Measurements from ENCODE around the gene TBC1D20. TPM values are rescaled to one million over a fixed set of nuclear protein-coding genes. Genes with fewer than 3 reads are reported as not detected.

Gene TBC1D20
- total RNA-seq, 1 experiment from 2014 or later, result 32.3 TPM

- Histone ChIP-seq H3K4me2 (ENCODE audit: low read length) (no peak overlapping the region), H3K4me3 (replicated peaks in 1 of 2; ENCODE audit: low read depth in 1 of 2, low read length in 2 of 2) (no peak overlapping the region), H3K9ac (ENCODE audit: low read length) (no peak overlapping the region), H3K9me3 (ENCODE audit: control insufficient read depth in 1 of 2, insufficient read depth in 1 of 2, low read depth in 1 of 2, low read length in 2 of 2) (no peaks in the 10 kb centered on the region), H3K27ac (ENCODE audit: low read depth, low read length) (no peak overlapping the region), H3K4me1 (ENCODE audit: control insufficient read depth in 1 of 2, insufficient read depth in 2 of 2, low read length in 2 of 2) (no peaks in the 10 kb centered on the region), H4K20me1 (ENCODE audit: insufficient read depth) (no peaks in the 10 kb centered on the region), H3K27me3 (ENCODE audit: insufficient read depth, low read length) (no peaks in the 10 kb centered on the region), H3K79me2 (ENCODE audit: insufficient read depth, low read length) (peaks cover 28% of the 10 kb centered on the region), H3K9me2 (ENCODE audit: insufficient read depth) (no peaks in the 10 kb centered on the region), H2AFZ (ENCODE audit: low read depth, low read length, poor library complexity, severe bottlenecking) (no peak overlapping the region), H3K36me3 (ENCODE audit: control insufficient read depth in 1 of 2, insufficient read depth in 2 of 2, low read length in 2 of 2) (peaks cover 13 to 42% of the 10 kb centered on the region in 2 experiments)
- RAD21 ChIA-PET (ENCODE audit: low non-redundant PET in 1 of 2, low total read pairs in 2 of 2, uncharacterized antibody in 2 of 2, unreplicated experiment in 2 of 2), result no interaction called here
- ATAC-seq, result no peak
- POLR2A ChIA-PET, result interaction anchor here (19.7 to 29.0 kb wide), 2 partner anchors 10 to 24 kb away, joined by 639 to 779 read pairs; partner anchors contain the start of gene RBCK1
- CTCF ChIA-PET, result no interaction called here
- no peak for DNase-seq (ENCODE audit: low read depth, low spot score)
- BruUV-seq (replicated peaks), result no TSS peak
- intact Hi-C loops (cut with micrococcal nuclease), result no loop called here
- TF ChIP-seq SP1 (IDR thresholded peaks at IDR 0.05; ENCODE audit: low read depth) (no peak), EZH2phosphoT487 (IDR thresholded peaks at IDR 0.05; ENCODE audit: borderline replicate concordance) (no peak), REST (IDR thresholded peaks at IDR 0.05; ENCODE audit: low read depth) (no peak), EZH2 (IDR thresholded peaks at IDR 0.05) (no peak), CBX3 (IDR thresholded peaks at IDR 0.05; ENCODE audit: low read depth) (no peak), ATF3 (IDR thresholded peaks at IDR 0.05) (no peak), ZNF274 (IDR thresholded peaks at IDR 0.05; ENCODE audit: low read depth, low read length) (no peak), MAX (IDR thresholded peaks at IDR 0.05) (no peak), RAD21 (IDR thresholded peaks at IDR 0.05; ENCODE audit: low read depth) (no peak), ELF1 (IDR thresholded peaks at IDR 0.05; ENCODE audit: borderline replicate concordance, low read depth) (no peak), ZFX (IDR thresholded peaks at IDR 0.05) (no peak), CEBPB (IDR thresholded peaks at IDR 0.05; ENCODE audit: low read depth) (no peak), FOSL1 (IDR thresholded peaks at IDR 0.05; ENCODE audit: low read depth) (no peak), ZBTB33 (IDR thresholded peaks at IDR 0.05; ENCODE audit: extremely low read depth, insufficient replicate concordance, low read length) (no peak), POLR2A (IDR thresholded peaks at IDR 0.05; ENCODE audit: borderline replicate concordance, extremely low read depth, insufficient read depth, insufficient read length) (no peak), SRF (IDR thresholded peaks at IDR 0.05; ENCODE audit: low read depth) (no peak), YY1 (IDR thresholded peaks at IDR 0.05; ENCODE audit: extremely low read depth, insufficient replicate concordance, low read depth, low read length) (no peak), SIN3A (IDR thresholded peaks at IDR 0.05; ENCODE audit: low read depth) (no peak), POLR2AphosphoS5 (IDR thresholded peaks at IDR 0.05; ENCODE audit: low read depth, low read length) (no peak)
These were observed 74.0 kb downstream of the TBC1D20 start for GRCh38 chr20:388034-388994.
